ENCODE results near the gene HS6ST1. TPM values are rescaled to one million over a fixed set of nuclear protein-coding genes. Genes with fewer than 3 reads are reported as not detected.

HS6ST1 gene
- total and polyA plus RNA-seq, 12 donors, result 20.5 to 262 (median 97.1) TPM

DNA sequence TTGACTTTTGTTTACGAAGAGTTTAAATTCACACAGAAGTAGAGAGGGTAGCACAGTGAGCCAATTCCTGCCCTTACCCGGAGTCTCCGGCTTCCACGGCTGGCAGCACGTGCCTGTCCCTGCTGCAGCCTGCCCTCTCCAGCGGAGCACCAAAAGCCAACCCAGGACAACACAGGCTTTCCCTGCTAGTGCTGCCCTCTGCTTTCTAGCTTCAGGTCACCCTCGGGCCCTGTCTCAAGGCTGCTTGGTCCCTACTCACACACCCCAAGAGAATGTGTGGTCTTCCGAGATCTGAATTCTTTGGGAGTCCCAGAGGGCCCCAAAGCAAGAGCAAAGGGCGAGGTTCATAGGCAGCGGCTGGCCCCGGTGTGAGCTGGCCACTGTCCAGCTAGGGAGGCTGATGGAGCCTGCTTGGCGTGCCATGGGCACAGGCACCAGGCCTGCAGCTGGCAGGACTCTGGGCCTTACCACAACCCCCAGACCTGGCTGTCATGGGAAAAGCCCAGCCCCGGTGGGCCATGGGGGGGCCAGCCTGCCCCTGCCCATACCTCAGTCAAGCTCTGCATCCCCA is 7.0 kb upstream of the HS6ST1 start:
- intact Hi-C loops (cut with DNase I), result loop anchor here in 1 of 2 donors (10.0 kb wide), 2 partner anchors 319 to 429 kb away; no protein-coding TSS in a partner anchor
- 76 to 86% (median 80%) methylated on average over 7 to 13 of the region's 13 CpGs for WGBS, 4 donors
- DNase-seq, result no peak

GRCh38 chr2:128324897-128325410 is 6.3 kb upstream of the HS6ST1 start:
- no peak for TF ChIP-seq POLR2A (IDR thresholded peaks at IDR 0.05)
- TF ChIP-seq CTCF (IDR thresholded peaks at IDR 0.05), result no peak
- Histone ChIP-seq H3K4me3 (no peak overlapping the region), H3K27me3 (no peaks in the 10 kb centered on the region), H3K9me3 (replicated peaks in 1 of 3) (no peaks in the 10 kb centered on the region), H3K36me3 (replicated peaks in 1 of 2) (no peaks in the 10 kb centered on the region), H3K27ac (no peak overlapping the region), H3K4me1 (replicated peaks in 1 of 2) (peaks cover 9 to 12% of the 10 kb centered on the region in 2 donors)
- intact Hi-C loops (cut with DNase I), result loop anchor here in 1 of 2 donors (5.0 to 10.0 kb wide), 3 partner anchors 207 to 430 kb away; no protein-coding TSS in a partner anchor
- DNase-seq, result no peak
- 93 to 98% (median 98%) methylated on average over 11 to 13 of the region's 13 CpGs for WGBS, 4 donors

More for the DNA sequence above, 7.0 kb upstream of the HS6ST1 start:
- H3K4me3 ChIP-seq, result no peak overlapping the region
- TF ChIP-seq CTCF (IDR thresholded peaks at IDR 0.05) (no peak), POLR2A (IDR thresholded peaks at IDR 0.05) (no peak)
- H3K9me3 ChIP-seq (replicated peaks in 1 of 3), result no peaks in the 10 kb centered on the region
- no peak overlapping the region for H3K27ac ChIP-seq
- no peaks in the 10 kb centered on the region for H3K36me3 ChIP-seq (replicated peaks in 1 of 2)
- peaks cover 9 to 12% of the 10 kb centered on the region in 2 donors for H3K4me1 ChIP-seq (replicated peaks in 1 of 2)
- H3K27me3 ChIP-seq, result no peaks in the 10 kb centered on the region

DNA sequence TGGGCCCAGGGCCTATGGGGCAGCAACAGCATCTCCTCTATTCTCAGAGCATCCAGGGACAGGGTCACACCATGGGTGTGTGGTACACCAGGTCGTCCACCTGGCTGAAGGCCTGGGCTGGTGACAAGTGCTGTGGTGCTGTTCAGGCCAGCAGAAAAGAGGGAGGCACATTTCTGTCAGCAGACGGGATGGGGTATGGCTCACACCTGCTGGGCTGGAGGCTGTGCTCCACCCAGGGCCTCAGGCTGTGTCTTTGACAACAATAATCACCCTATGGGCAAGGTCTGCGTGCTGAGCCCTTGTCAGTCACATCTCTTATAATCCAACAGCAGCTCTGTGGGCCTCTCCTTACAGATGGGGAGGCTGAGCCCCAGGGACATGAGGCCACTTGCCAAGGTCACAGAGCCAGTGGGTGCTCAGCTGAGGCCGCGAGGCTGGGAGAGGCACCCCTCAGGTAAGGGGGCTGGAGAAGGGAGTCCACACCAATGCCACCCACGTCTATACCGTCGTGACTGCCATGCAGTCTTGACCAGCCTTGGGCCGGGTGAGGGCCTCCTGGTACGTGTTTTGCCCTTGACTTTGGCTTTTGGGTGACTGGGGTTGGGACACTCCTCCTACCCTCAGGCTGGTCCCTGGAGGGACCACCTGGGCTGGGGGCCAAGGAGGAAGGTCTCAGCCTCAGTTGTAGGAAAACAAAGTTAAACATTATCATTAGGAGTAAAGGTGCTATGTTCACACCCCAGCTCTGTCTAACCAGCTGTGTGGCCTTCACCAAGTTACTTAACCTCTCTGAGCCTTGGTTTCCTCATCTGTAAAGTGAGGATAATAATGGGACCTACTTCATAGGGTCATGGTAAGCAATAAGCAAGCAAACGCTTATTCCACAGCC is 5.6 kb upstream of the HS6ST1 start:
- intact Hi-C loops (cut with DNase I), result loop anchor here in 1 of 2 donors (5.0 to 10.0 kb wide), 3 partner anchors 208 to 431 kb away; no protein-coding TSS in a partner anchor
- Histone ChIP-seq H3K4me3 (no peak overlapping the region), H3K27ac (no peak overlapping the region), H3K36me3 (replicated peaks in 1 of 2) (no peaks in the 10 kb centered on the region), H3K9me3 (replicated peaks in 1 of 3) (no peaks in the 10 kb centered on the region), H3K27me3 (no peaks in the 10 kb centered on the region), H3K4me1 (replicated peaks in 1 of 2) (peaks cover 9 to 16% of the 10 kb centered on the region in 2 donors)
- TF ChIP-seq POLR2A (IDR thresholded peaks at IDR 0.05), result no peak
- TF ChIP-seq CTCF (IDR thresholded peaks at IDR 0.05), result no peak
- no peak for DNase-seq
- WGBS, 4 donors, result 92 to 94% (median 93%) methylated on average over 6 to 11 of the region's 11 CpGs

GRCh38 chr2:128323555-128323931 is 4.9 kb upstream of the HS6ST1 start:
- TF ChIP-seq CTCF (IDR thresholded peaks at IDR 0.05), result no peak
- TF ChIP-seq POLR2A (IDR thresholded peaks at IDR 0.05), result no peak
- Histone ChIP-seq H3K9me3 (replicated peaks in 1 of 3) (no peaks in the 10 kb centered on the region), H3K36me3 (replicated peaks in 1 of 2) (no peaks in the 10 kb centered on the region), H3K27ac (no peak overlapping the region), H3K4me3 (no peak overlapping the region), H3K27me3 (no peaks in the 10 kb centered on the region), H3K4me1 (replicated peaks in 1 of 2) (peaks cover 9 to 17% of the 10 kb centered on the region in 2 donors)
- WGBS, 4 donors, result 79 to 85% (median 83%) methylated on average over 8 of the region's 8 CpGs
- intact Hi-C loops (cut with DNase I), result loop anchor here in 1 of 2 donors (5.0 to 10.0 kb wide), 3 partner anchors 209 to 431 kb away; no protein-coding TSS in a partner anchor
- peak in 1 of 7 donors; percentile 6 for DNase-seq

All from adrenal gland (tissue), 12 donors.